Stimulated activated CD4-positive, alpha-beta T cell treated with anti-CD3 and anti-CD28 coated beads, Interleukin-4, amount 100 ng/mL, for 24 hours (primary cell): ENCODE data around the gene NADK2.
A peak's percentile ranks its signal among the peaks of the same experiment; 100 is the strongest.
"Not testable (repeated sequence)": the region's sequence is repeated elsewhere in the genome, so short reads cannot be mapped to it uniquely, and the experiment has no call there.

ENCODE experiments used
- DNase-seq: peaks from one replicate; pipeline ENCODE4 v3.0.0-alpha.2; 2020

Gene NADK2

GRCh38 chr5:36241631-36242533 is at the start of gene NADK2:
Gene NADK2 (minus strand): TSS chr5:36241925. CDS start chr5:36241798, 127 bp downstream.
- DNase-seq = peak; percentile 93

GRCh38 chr5:36285837-36286615 is 44.3 kb upstream of the NADK2 start:
- no peak for DNase-seq

GRCh38 chr5:36283775-36284174 is 42.0 kb upstream of the NADK2 start:
- DNase-seq = not testable (repeated sequence)

GRCh38 chr5:36281626-36282025 is 39.9 kb upstream of the NADK2 start:
- no peak for DNase-seq

- no peak for DNase-seq
Observed at GRCh38 chr5:36279054-36279698, 37.5 kb upstream of the NADK2 start.

GRCh38 chr5:36277521-36278176 is 35.9 kb upstream of the NADK2 start:
- DNase-seq = no peak

- DNase-seq = no peak
Observed at GRCh38 chr5:36276864-36277263, 35.1 kb upstream of the NADK2 start.

- no peak for DNase-seq
Observed at GRCh38 chr5:36273809-36274526, 32.2 kb upstream of the NADK2 start.

- no peak for DNase-seq
Observed at GRCh38 chr5:36272136-36272690, 30.5 kb upstream of the NADK2 start.

GRCh38 chr5:36270876-36271575 is 29.3 kb upstream of the NADK2 start:
- no peak for DNase-seq

- DNase-seq = no peak
Observed at GRCh38 chr5:36270175-36270574, 28.4 kb upstream of the NADK2 start.

GRCh38 chr5:36269478-36269877 is 27.8 kb upstream of the NADK2 start:
- DNase-seq = no peak

- no peak for DNase-seq
Observed at GRCh38 chr5:36267905-36268304, 26.2 kb upstream of the NADK2 start.

GRCh38 chr5:36264202-36264760 is 22.6 kb upstream of the NADK2 start:
- DNase-seq = no peak

GRCh38 chr5:36261186-36261585 is 19.5 kb upstream of the NADK2 start:
- no peak for DNase-seq

GRCh38 chr5:36253575-36253974 is 11.8 kb upstream of the NADK2 start:
- no peak for DNase-seq

GRCh38 chr5:36252722-36253365 is 11.1 kb upstream of the NADK2 start:
- no peak for DNase-seq

- no peak for DNase-seq
Observed at GRCh38 chr5:36251218-36251617, 9.5 kb upstream of the NADK2 start.

- DNase-seq = no peak
Observed at GRCh38 chr5:36250427-36250826, 8.7 kb upstream of the NADK2 start.
